Activated naive CD4-positive, alpha-beta T cell treated with anti-CD3 and anti-CD28 coated beads for 36 hours (primary cell): ENCODE results near the gene PSMG4. TPM values are rescaled to one million over a fixed set of nuclear protein-coding genes. Genes with fewer than 3 reads are reported as not detected.

Experiments
- CTCF ChIA-PET: fragments of 350-600 bp; sonication (Branson Sonifier 250); formaldehyde crosslinking; loops from one replicate; lab custom pipeline; 2021; ENCODE audit warnings: antibody characterized with exemption; lab: Charles Lee
- DNase-seq: peaks from one replicate; pipeline ENCODE4 v3.0.0-alpha.2; 2020
- H3K27ac Mint-ChIP-seq: one replicate; pipeline ENCODE4 v1.8.0; 2021; ENCODE audit warnings: mild to moderate bottlenecking, mixed read lengths
- H3K27me3 Mint-ChIP-seq: one replicate; pipeline ENCODE4 v1.8.0; 2021; ENCODE audit warnings: low read depth, mixed read lengths
- H3K36me3 Mint-ChIP-seq: one replicate; pipeline ENCODE4 v1.8.0; 2021; ENCODE audit warnings: low read depth, mixed read lengths
- H3K4me1 Mint-ChIP-seq: one replicate; pipeline ENCODE4 v1.8.0; 2021; ENCODE audit warnings: low read depth, mixed read lengths
- H3K4me3 Mint-ChIP-seq: one replicate; pipeline ENCODE4 v1.8.0; 2021; ENCODE audit warnings: mild to moderate bottlenecking, moderate library complexity, mixed read lengths
- H3K9me3 Mint-ChIP-seq: one replicate; pipeline ENCODE4 v1.8.0; 2021; ENCODE audit warnings: mixed read lengths
- intact Hi-C: fragments of 100-400 bp; cut with micrococcal nuclease; formaldehyde crosslinking; loops from one replicate; pipeline ENCODE4 v1.15.1; 2023
- total RNA-seq, 2 experiments: library from RNA; stranded (reverse); gene quantifications; one replicate each; pipeline ENCODE4 v1.2.3, GENCODE V29; 2021

The PSMG4 gene
- total RNA-seq, 2 experiments from 2014 or later: 23.9 to 26.2 TPM

- Mint-ChIP-seq H3K4me3 (no peak overlapping the region), H3K36me3 (peaks cover 1% of the 10 kb centered on the region), H3K27me3 (peaks cover 38% of the 10 kb centered on the region), H3K27ac (no peak overlapping the region), H3K9me3 (peaks cover 6% of the 10 kb centered on the region), H3K4me1 (peaks cover 5% of the 10 kb centered on the region)
- no peak for DNase-seq
- CTCF ChIA-PET: interaction anchor here (1.2 to 1.4 kb wide), 3 partner anchors 8 to 472 kb away, joined by 3 to 4 read pairs (median 3); partner anchors contain the start of gene MYLK4
- intact Hi-C loops: no loop called here
Measured at GRCh38 chr6:3222506-3223038, 36.2 kb upstream of the PSMG4 start.

GRCh38 chr6:3226042-3226441 lies 32.7 kb upstream of the PSMG4 start:
- no peak overlapping the region for H3K4me3 Mint-ChIP-seq
- CTCF ChIA-PET: interaction anchor here (0.6 to 1.1 kb wide), 2 partner anchors 26 to 197 kb away, joined by 4 read pairs; no protein-coding TSS in a partner anchor
- peaks cover 6% of the 10 kb centered on the region for H3K9me3 Mint-ChIP-seq
- peaks cover 1% of the 10 kb centered on the region for H3K36me3 Mint-ChIP-seq
- H3K27ac Mint-ChIP-seq: no peak overlapping the region
- DNase-seq: no peak
- intact Hi-C loops: no loop called here
- peaks cover 34% of the 10 kb centered on the region for H3K4me1 Mint-ChIP-seq
- peaks cover 56% of the 10 kb centered on the region for H3K27me3 Mint-ChIP-seq

GRCh38 chr6:3226481-3227362 lies 32.0 kb upstream of the PSMG4 start:
- Mint-ChIP-seq H3K27ac (no peak overlapping the region), H3K36me3 (peaks cover 1% of the 10 kb centered on the region), H3K9me3 (peaks cover 5% of the 10 kb centered on the region), H3K4me3 (peak overlapping the region; percentile 60), H3K27me3 (peaks cover 61% of the 10 kb centered on the region), H3K4me1 (peaks cover 37% of the 10 kb centered on the region)
- intact Hi-C loops: no loop called here
- DNase-seq: no peak
- CTCF ChIA-PET: interaction anchor here (0.6 to 1.1 kb wide), 2 partner anchors 25 to 198 kb away, joined by 4 read pairs; no protein-coding TSS in a partner anchor

GRCh38 chr6:3227363-3228045 lies 31.2 kb upstream of the PSMG4 start, which contains the start of gene TUBB2B:
TSS of gene TUBB2B (minus strand) at chr6:3227653. CDS start at chr6:3227543, 110 bp downstream.
- peaks cover 43% of the 10 kb centered on the region for H3K4me1 Mint-ChIP-seq
- DNase-seq: no peak
- H3K36me3 Mint-ChIP-seq: peaks cover 1% of the 10 kb centered on the region
- peaks cover 68% of the 10 kb centered on the region for H3K27me3 Mint-ChIP-seq
- CTCF ChIA-PET: no interaction called here
- no peaks in the 10 kb centered on the region for H3K9me3 Mint-ChIP-seq
- intact Hi-C loops: loop anchor here (2.0 kb wide), 1 partner anchor 65 kb away; no protein-coding TSS in a partner anchor
- H3K27ac Mint-ChIP-seq: no peak within 1 kb of the TSS
- H3K4me3 Mint-ChIP-seq: peak within 1 kb of the TSS; percentile 66

- CTCF ChIA-PET: no interaction called here
- Mint-ChIP-seq H3K9me3 (no peaks in the 10 kb centered on the region), H3K27ac (no peak overlapping the region), H3K36me3 (peaks cover 1% of the 10 kb centered on the region), H3K4me1 (peaks cover 43% of the 10 kb centered on the region), H3K4me3 (peak overlapping the region; percentile 66), H3K27me3 (peaks cover 74% of the 10 kb centered on the region)
- no peak for DNase-seq
- intact Hi-C loops: loop anchor here (2.0 kb wide), 1 partner anchor 65 kb away; no protein-coding TSS in a partner anchor
Measured at GRCh38 chr6:3228046-3228671, 30.6 kb upstream of the PSMG4 start.

GRCh38 chr6:3228771-3229565 lies 29.8 kb upstream of the PSMG4 start:
- no peak overlapping the region for H3K27ac Mint-ChIP-seq
- DNase-seq: peak; percentile 66
- H3K36me3 Mint-ChIP-seq: peaks cover 1% of the 10 kb centered on the region
- H3K4me3 Mint-ChIP-seq: peak overlapping the region; percentile 62
- H3K27me3 Mint-ChIP-seq: peaks cover 76% of the 10 kb centered on the region
- intact Hi-C loops: loop anchor here (1.0 to 2.0 kb wide), 2 partner anchors 20 to 66 kb away; no protein-coding TSS in a partner anchor
- H3K9me3 Mint-ChIP-seq: no peaks in the 10 kb centered on the region
- CTCF ChIA-PET: interaction anchor here (0.6 to 3.3 kb wide), 6 partner anchors 15 to 103 kb away, joined by 3 to 20 read pairs (median 3); no protein-coding TSS in a partner anchor
- H3K4me1 Mint-ChIP-seq: peaks cover 43% of the 10 kb centered on the region

GRCh38 chr6:3229566-3230178 lies 29.1 kb upstream of the PSMG4 start:
- CTCF ChIA-PET: interaction anchor here (0.6 to 3.3 kb wide), 5 partner anchors 14 to 104 kb away, joined by 3 to 20 read pairs (median 3); no protein-coding TSS in a partner anchor
- Mint-ChIP-seq H3K27me3 (peaks cover 71% of the 10 kb centered on the region), H3K4me3 (peak overlapping the region; percentile 42), H3K9me3 (no peaks in the 10 kb centered on the region), H3K36me3 (peaks cover 1% of the 10 kb centered on the region), H3K4me1 (peaks cover 43% of the 10 kb centered on the region), H3K27ac (no peak overlapping the region)
- peak; percentile 54 for DNase-seq
- intact Hi-C loops: loop anchor here (1.0 to 2.0 kb wide), 2 partner anchors 20 to 67 kb away; no protein-coding TSS in a partner anchor

GRCh38 chr6:3230256-3230882 lies 28.4 kb upstream of the PSMG4 start:
- intact Hi-C loops: no loop called here
- no peak for DNase-seq
- Mint-ChIP-seq H3K4me1 (peaks cover 43% of the 10 kb centered on the region), H3K9me3 (no peaks in the 10 kb centered on the region), H3K4me3 (no peak overlapping the region), H3K27me3 (peaks cover 72% of the 10 kb centered on the region), H3K36me3 (peaks cover 1% of the 10 kb centered on the region), H3K27ac (no peak overlapping the region)
- CTCF ChIA-PET: interaction anchor here (0.6 to 3.3 kb wide), 5 partner anchors 8 to 480 kb away, joined by 3 to 20 read pairs (median 3); no protein-coding TSS in a partner anchor

GRCh38 chr6:3230900-3231246 lies 27.9 kb upstream of the PSMG4 start:
- H3K9me3 Mint-ChIP-seq: no peaks in the 10 kb centered on the region
- peaks cover 73% of the 10 kb centered on the region for H3K27me3 Mint-ChIP-seq
- H3K36me3 Mint-ChIP-seq: peaks cover 1% of the 10 kb centered on the region
- H3K4me1 Mint-ChIP-seq: peaks cover 43% of the 10 kb centered on the region
- DNase-seq: no peak
- H3K27ac Mint-ChIP-seq: no peak overlapping the region
- intact Hi-C loops: no loop called here
- CTCF ChIA-PET: interaction anchor here (0.6 to 3.3 kb wide), 4 partner anchors 8 to 479 kb away, joined by 3 to 20 read pairs (median 3); no protein-coding TSS in a partner anchor
- peak overlapping the region; percentile 50 for H3K4me3 Mint-ChIP-seq

GRCh38 chr6:3231247-3232016 lies 27.3 kb upstream of the PSMG4 start:
- no peak overlapping the region for H3K27ac Mint-ChIP-seq
- CTCF ChIA-PET: interaction anchor here (0.6 to 3.3 kb wide), 3 partner anchors 9 to 24 kb away, joined by 3 to 20 read pairs (median 3); no protein-coding TSS in a partner anchor
- H3K36me3 Mint-ChIP-seq: peaks cover 1% of the 10 kb centered on the region
- intact Hi-C loops: no loop called here
- no peaks in the 10 kb centered on the region for H3K9me3 Mint-ChIP-seq
- peaks cover 72% of the 10 kb centered on the region for H3K27me3 Mint-ChIP-seq
- H3K4me3 Mint-ChIP-seq: peak overlapping the region; percentile 50
- DNase-seq: no peak
- H3K4me1 Mint-ChIP-seq: peaks cover 43% of the 10 kb centered on the region
